Breast epithelium (tissue), 3 donors: ENCODE results near the gene GRIP1.

Source experiments
- POLR2A ChIP-seq: fragments of 450-650 bp; IDR thresholded peaks from one replicate; pipeline ENCODE4 v1.6.1; 2016; ENCODE audit warnings: antibody characterized with exemption, mild to moderate bottlenecking, moderate library complexity
- TF ChIP-seq, protein P1 (sequence below), 3 donors: fragments of 450-650 bp; IDR thresholded peaks; one replicate each; pipeline ENCODE4 v1.5.1; 2016 to 2017; ENCODE audit warnings: antibody characterized with exemption in 3 of 3, mild to moderate bottlenecking in 3 of 3, moderate library complexity in 3 of 3

DNA sequence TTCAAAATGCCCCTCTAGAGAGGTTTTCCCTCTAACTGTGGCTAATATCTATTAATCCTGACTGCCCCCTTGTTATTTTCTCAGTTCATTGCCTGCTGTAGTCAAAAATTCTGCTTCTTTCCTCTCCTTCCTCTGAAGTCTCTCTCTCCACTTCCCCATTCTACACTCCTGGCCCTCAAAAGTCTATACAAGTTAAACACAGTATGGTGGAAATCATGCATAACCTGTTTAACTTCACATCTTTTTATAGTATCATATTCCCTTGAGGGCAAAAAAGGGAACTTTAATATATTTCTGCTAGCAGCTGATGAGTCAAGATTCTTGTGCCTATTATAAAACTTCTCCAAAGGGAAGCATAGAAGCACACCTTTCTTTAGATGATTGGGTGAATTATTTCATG lies 16.7 kb downstream of the GRIP1 start:
- TF ChIP-seq, protein P1, sequence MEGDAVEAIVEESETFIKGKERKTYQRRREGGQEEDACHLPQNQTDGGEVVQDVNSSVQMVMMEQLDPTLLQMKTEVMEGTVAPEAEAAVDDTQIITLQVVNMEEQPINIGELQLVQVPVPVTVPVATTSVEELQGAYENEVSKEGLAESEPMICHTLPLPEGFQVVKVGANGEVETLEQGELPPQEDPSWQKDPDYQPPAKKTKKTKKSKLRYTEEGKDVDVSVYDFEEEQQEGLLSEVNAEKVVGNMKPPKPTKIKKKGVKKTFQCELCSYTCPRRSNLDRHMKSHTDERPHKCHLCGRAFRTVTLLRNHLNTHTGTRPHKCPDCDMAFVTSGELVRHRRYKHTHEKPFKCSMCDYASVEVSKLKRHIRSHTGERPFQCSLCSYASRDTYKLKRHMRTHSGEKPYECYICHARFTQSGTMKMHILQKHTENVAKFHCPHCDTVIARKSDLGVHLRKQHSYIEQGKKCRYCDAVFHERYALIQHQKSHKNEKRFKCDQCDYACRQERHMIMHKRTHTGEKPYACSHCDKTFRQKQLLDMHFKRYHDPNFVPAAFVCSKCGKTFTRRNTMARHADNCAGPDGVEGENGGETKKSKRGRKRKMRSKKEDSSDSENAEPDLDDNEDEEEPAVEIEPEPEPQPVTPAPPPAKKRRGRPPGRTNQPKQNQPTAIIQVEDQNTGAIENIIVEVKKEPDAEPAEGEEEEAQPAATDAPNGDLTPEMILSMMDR (IDR thresholded peaks at IDR 0.05): no peak
- no peak for TF ChIP-seq POLR2A
